Chondrocyte (in vitro differentiated cells): Measurements from ENCODE around the gene SV2B. TPM values are rescaled to one million over a fixed set of nuclear protein-coding genes. Genes with fewer than 3 reads are reported as not detected.

ENCODE experiments used
- DNase-seq: peaks from one replicate; pipeline ENCODE4 v3.0.0; 2021; ENCODE audit warnings: mixed read lengths, low spot score
- H3K27ac Mint-ChIP-seq: one replicate; pipeline ENCODE4 v1.8.0; 2021; ENCODE audit warnings: mild to moderate bottlenecking, moderate library complexity, mixed read lengths; ENCODE audit not compliant: unreplicated experiment
- H3K27me3 Mint-ChIP-seq: 2 replicates; pipeline ENCODE4 v1.8.0; 2021; ENCODE audit warnings: low read depth, mixed read lengths
- H3K36me3 Mint-ChIP-seq: 2 replicates; pipeline ENCODE4 v1.8.0; 2021; ENCODE audit warnings: low read depth, mixed read lengths
- H3K4me1 Mint-ChIP-seq: 2 replicates; pipeline ENCODE4 v1.8.0; 2021; ENCODE audit warnings: low read depth, mild to moderate bottlenecking, mixed read lengths
- H3K4me3 Mint-ChIP-seq: one replicate; pipeline ENCODE4 v1.8.0; 2021; ENCODE audit warnings: mild to moderate bottlenecking, moderate library complexity, mixed read lengths; ENCODE audit not compliant: unreplicated experiment
- H3K9me3 Mint-ChIP-seq: 2 replicates; pipeline ENCODE4 v1.8.0; 2021; ENCODE audit warnings: low read depth, mixed read lengths
- CTCF ChIP-seq: fragments of 200-600 bp; sonication (generic); IDR thresholded peaks from 2 replicates; pipeline ENCODE4 v1.5.0; 2021; ENCODE audit warnings: antibody characterized with exemption, mild to moderate bottlenecking, moderate library complexity
- total RNA-seq: library from RNA; stranded (reverse); gene quantifications from 3 replicates; pipeline ENCODE4 v1.2.1, GENCODE V29; 2021

SV2B gene
- total RNA-seq, 1 donor from 2014 or later, result not detected

GRCh38 chr15:91345736-91346135 is 245.7 kb downstream of the SV2B start:
- Mint-ChIP-seq H3K9me3 (no peaks in the 10 kb centered on the region), H3K27me3 (peaks cover 11% of the 10 kb centered on the region), H3K4me3 (no peak overlapping the region), H3K27ac (no peak overlapping the region), H3K4me1 (no peaks in the 10 kb centered on the region), H3K36me3 (no peaks in the 10 kb centered on the region)
- DNase-seq, result no peak
- TF ChIP-seq CTCF, result no peak

- Mint-ChIP-seq H3K4me3 (no peak overlapping the region), H3K27me3 (peaks cover 8% of the 10 kb centered on the region), H3K27ac (no peak overlapping the region), H3K4me1 (no peaks in the 10 kb centered on the region), H3K36me3 (no peaks in the 10 kb centered on the region), H3K9me3 (no peaks in the 10 kb centered on the region)
- DNase-seq, result no peak
- TF ChIP-seq CTCF, result no peak
Measured at GRCh38 chr15:91346259-91346658, 246.2 kb downstream of the SV2B start.

- H3K27me3 Mint-ChIP-seq, result peaks cover 11% of the 10 kb centered on the region
- DNase-seq, result no peak
- H3K9me3 Mint-ChIP-seq, result no peaks in the 10 kb centered on the region
- no peak overlapping the region for H3K4me3 Mint-ChIP-seq
- no peak overlapping the region for H3K27ac Mint-ChIP-seq
- no peak for TF ChIP-seq CTCF
- no peaks in the 10 kb centered on the region for H3K4me1 Mint-ChIP-seq
- H3K36me3 Mint-ChIP-seq, result no peaks in the 10 kb centered on the region
Measured at GRCh38 chr15:91348752-91349500, 248.9 kb downstream of the SV2B start.

Other genes starting within 250 kb of the SV2B start
- gene FURIN, start 231.7 kb upstream of the SV2B start, total RNA-seq, result 66.2 to 118 TPM (median 71.1 TPM) in 3 replicates
- gene FES, start 215.8 kb upstream of the SV2B start, total RNA-seq, result 2.4 to 2.7 TPM (median 2.4 TPM) in 3 replicates
- 49.4 to 57.0 TPM (median 51.4 TPM) in 3 replicates for gene MAN2A2, start 197.0 kb upstream of the SV2B start, total RNA-seq
- 10.5 to 12.2 TPM (median 10.8 TPM) in 3 replicates for gene HDDC3, start 167.7 kb upstream of the SV2B start, total RNA-seq
- gene UNC45A, start 165.0 kb upstream of the SV2B start, total RNA-seq, result 70.9 to 85.7 TPM (median 73.2 TPM) in 3 replicates
- 13.2 to 14.3 TPM (median 14.2 TPM) in 3 replicates for gene RCCD1, start 145.4 kb upstream of the SV2B start, total RNA-seq
- 29.6 to 41.7 TPM (median 32.5 TPM) in 3 replicates for gene PRC1, start 105.7 kb upstream of the SV2B start, total RNA-seq
- 10.7 to 13.6 TPM (median 11.4 TPM) in 3 replicates for gene VPS33B, start 77.7 kb upstream of the SV2B start, total RNA-seq